GM20000 (cell line): Measurements from ENCODE around the gene TNK1.
A peak's percentile ranks its signal among the peaks of the same experiment; 100 is the strongest.

Source experiments
- DNase-seq: peaks from one replicate; pipeline ENCODE4 v3.0.0; 2012; ENCODE audit warnings: low spot score
- CTCF ChIP-seq: IDR thresholded peaks from 2 replicates; pipeline ENCODE4 v1.5.1; 2012; ENCODE audit warnings: mild to moderate bottlenecking, control low read depth; ENCODE audit errors: extremely low read depth, missing control alignments

The TNK1 gene

GRCh38 chr17:7394452-7395191 is 13.7 kb downstream of the TNK1 start, which contains the start of gene PLSCR3:
PLSCR3 (minus strand) TSS chr17:7394525; CDS start chr17:7394110, 415 bp downstream.
- TF ChIP-seq CTCF = no peak
- peak; percentile 99 for DNase-seq

GRCh38 chr17:7396147-7396546 is 15.3 kb downstream of the TNK1 start:
- TF ChIP-seq CTCF = no peak
- DNase-seq = no peak

GRCh38 chr17:7398612-7399011 is 17.7 kb downstream of the TNK1 start:
- DNase-seq = no peak
- no peak for TF ChIP-seq CTCF

GRCh38 chr17:7403043-7403726 is 22.3 kb downstream of the TNK1 start:
- DNase-seq = no peak
- no peak for TF ChIP-seq CTCF

GRCh38 chr17:7403727-7403976 is 22.8 kb downstream of the TNK1 start:
- no peak for TF ChIP-seq CTCF
- DNase-seq = no peak

- DNase-seq = peak; percentile 97
- no peak for TF ChIP-seq CTCF
Measured at GRCh38 chr17:7403977-7404736, 23.3 kb downstream of the TNK1 start, which contains the start of gene TMEM256. TMEM256 (minus strand) TSS chr17:7404097; CDS start chr17:7404084, 13 bp downstream.
